Lung (tissue), 12 donors: ENCODE data around the gene GRID1. TPM values are rescaled to one million over a fixed set of nuclear protein-coding genes. Genes with fewer than 3 reads are reported as not detected.

ENCODE experiments used
- ATAC-seq: fragments of 200-7000 bp; cut with Tn5 transposase; one replicate; pipeline ENCODE4 v1.9.1; 2020; ENCODE audit warnings: moderate number of reproducible peaks; ENCODE audit not compliant: insufficient read depth, low FRiP score
- DNase-seq, 3 donors: peaks; one replicate each; pipeline ENCODE4 v3.0.0-alpha.2; 2013 to 2017
- H3K27ac ChIP-seq, 2 donors: one replicate each; pipeline ENCODE4 v1.5.1; 2013; ENCODE audit warnings: mild to moderate bottlenecking in 2 of 2, moderate library complexity in 2 of 2, control low read depth in 1 of 2, inconsistent platforms in 1 of 2, low read depth in 1 of 2, low read length in 1 of 2
- H3K27me3 ChIP-seq, 3 donors: one replicate each; pipeline ENCODE4 v1.5.1; 2013; ENCODE audit warnings: low read length in 2 of 3; ENCODE audit not compliant: control insufficient read depth in 3 of 3, insufficient read depth in 3 of 3
- H3K36me3 ChIP-seq, 4 donors: one replicate each; pipeline ENCODE4 v1.5.1; 2013; ENCODE audit warnings: low read length in 4 of 4, mild to moderate bottlenecking in 1 of 4, moderate library complexity in 1 of 4; ENCODE audit not compliant: control insufficient read depth in 4 of 4, insufficient read depth in 4 of 4
- H3K4me1 ChIP-seq, 5 donors: one replicate each; pipeline ENCODE4 v1.5.1; 2013; ENCODE audit warnings: low read length in 5 of 5, mild to moderate bottlenecking in 2 of 5, moderate library complexity in 1 of 5; ENCODE audit not compliant: control insufficient read depth in 5 of 5, insufficient read depth in 5 of 5
- H3K4me3 ChIP-seq: one replicate; pipeline ENCODE4 v1.5.1; 2013; ENCODE audit warnings: mild to moderate bottlenecking, control low read depth, moderate library complexity
- H3K9ac ChIP-seq, 2 donors: one replicate each; pipeline ENCODE4 v1.5.1; 2013; ENCODE audit warnings: low read length in 2 of 2, control low read depth in 1 of 2; ENCODE audit not compliant: insufficient read depth in 1 of 2
- H3K9me3 ChIP-seq, 4 donors: one replicate each; pipeline ENCODE4 v1.5.1; 2013; ENCODE audit warnings: low read length in 3 of 4, mild to moderate bottlenecking in 1 of 4, moderate library complexity in 1 of 4; ENCODE audit not compliant: control insufficient read depth in 4 of 4, insufficient read depth in 3 of 4
- CTCF ChIP-seq: IDR thresholded peaks from 2 replicates; pipeline ENCODE4 v1.5.1; 2012; ENCODE audit warnings: mild to moderate bottlenecking; ENCODE audit errors: control extremely low read depth, extremely low read depth
- WGBS, 2 donors: extraction: QIAGEN DNeasy Blood & Tissue Kit; methylation state at CpG; one replicate each; pipeline ENCODE4 v1.1.7; 2013; 5-methylcytosine and 5-hydroxymethylcytosine counted together
- polyA plus RNA-seq, 2 donors: library from polyadenylated mRNA; stranded (reverse); fragments of 200-250 nt; gene quantifications; one replicate each; pipeline ENCODE4 v1.2.1, GENCODE V29; 2013
- total RNA-seq, 2 donors: library from RNA; depleted of rRNA in 1 of 2; stranded (reverse); fragments of >200 nt in 1 of 2; gene quantifications; one replicate each; pipeline ENCODE4 v1.2.1, GENCODE V29; 2014 to 2021
- donor health status: control.
- donor health status: control.
- donor health status: Bipolar disorder and iron deficiency.
- donor health status: healthy.
- donor health status: DM: yes; HTN: yes; CAD: no.

Gene GRID1
- total and polyA plus RNA-seq, 4 donors: 1.1 to 3.6 (median 2.2) TPM

- H3K4me3 ChIP-seq: no peak overlapping the region
- WGBS, 2 donors: 88 to 90% methylated on average over 4 of the region's 4 CpGs
- H3K9ac ChIP-seq: no peak overlapping the region
- no peaks in the 10 kb centered on the region for H3K9me3 ChIP-seq
- TF ChIP-seq CTCF: no peak
- H3K27me3 ChIP-seq: no peaks in the 10 kb centered on the region
- H3K36me3 ChIP-seq: no peaks in the 10 kb centered on the region
- no peak for ATAC-seq
- H3K27ac ChIP-seq: no peak overlapping the region
- peaks cover 0 to 1% (median 0%) of the 10 kb centered on the region in 5 donors for H3K4me1 ChIP-seq
- DNase-seq: no peak
These were observed 253.1 kb downstream of the GRID1 start for GRCh38 chr10:86113501-86113900.

GRCh38 chr10:86113044-86113443 is 253.6 kb downstream of the GRID1 start:
- Histone ChIP-seq H3K4me3 (no peak overlapping the region), H3K27me3 (no peaks in the 10 kb centered on the region), H3K36me3 (no peaks in the 10 kb centered on the region), H3K27ac (no peak overlapping the region), H3K9me3 (no peaks in the 10 kb centered on the region), H3K9ac (no peak overlapping the region), H3K4me1 (peaks cover 0 to 5% (median 0%) of the 10 kb centered on the region in 5 donors)
- WGBS, 2 donors: 10 to 26% methylated on average over 1 of the region's 1 CpG
- no peak for ATAC-seq
- DNase-seq: no peak
- TF ChIP-seq CTCF: no peak

GRCh38 chr10:86111902-86112545 is 254.6 kb downstream of the GRID1 start:
- no peak overlapping the region for H3K4me3 ChIP-seq
- DNase-seq: no peak
- H3K9me3 ChIP-seq: no peaks in the 10 kb centered on the region
- H3K27me3 ChIP-seq: no peaks in the 10 kb centered on the region
- ATAC-seq: no peak
- H3K27ac ChIP-seq: no peak overlapping the region
- no peak for TF ChIP-seq CTCF
- H3K36me3 ChIP-seq: no peaks in the 10 kb centered on the region
- peaks cover 0 to 5% (median 0%) of the 10 kb centered on the region in 5 donors for H3K4me1 ChIP-seq
- 67 to 79% methylated on average over 5 of the region's 5 CpGs for WGBS, 2 donors
- no peak overlapping the region for H3K9ac ChIP-seq
